Endothelial cell of umbilical vein (primary cell): ENCODE results near the gene SLC26A4. TPM values are rescaled to one million over a fixed set of nuclear protein-coding genes. Genes with fewer than 3 reads are reported as not detected.

Experiments
- BruUV-seq: library from RNA; stranded (reverse); fragments of 400-500 nt; replicated peaks from 2 replicates; lab custom pipeline; 2021; lab: Mats Ljungman, UMichigan
- CTCF ChIA-PET: fragments of 300-600, 350-600 bp; sonication (Branson Sonifier 250); formaldehyde crosslinking; loops from one replicate; lab custom pipeline; 2021; ENCODE audit warnings: antibody characterized with exemption, inconsistent platforms; lab: Charles Lee
- POLR2A ChIA-PET: fragments of 300-600, 350-600 bp; sonication (Branson Sonifier 250); formaldehyde crosslinking; loops from one replicate; lab custom pipeline; 2021; ENCODE audit warnings: antibody characterized with exemption, inconsistent platforms; lab: Charles Lee
- DNase-seq: peaks from one replicate; pipeline ENCODE4 v3.0.0-alpha.2; 2011; ENCODE audit warnings: low read depth, low spot score
- FAIRE-seq: peaks from 2 replicates; lab custom pipeline; 2011; peaks lifted over from hg19 to GRCh38; lab: Jason Lieb, UNC
- H2AFZ ChIP-seq: 2 replicates; pipeline ENCODE4 v1.6.0; 2012; ENCODE audit warnings: low read depth, low read length, control low read depth, inconsistent platforms
- H3K27ac ChIP-seq: 2 replicates; pipeline ENCODE4 v1.5.1; 2011; ENCODE audit warnings: low read depth, mild to moderate bottlenecking, control low read depth, low read length, moderate library complexity; ENCODE audit not compliant: insufficient read depth
- H3K27me3 ChIP-seq, 2 experiments: 2 replicates each; pipeline versions ENCODE4 v1.6.0 to v1.6.1; 2011; ENCODE audit warnings: low read length in 2 of 2, mixed read lengths in 1 of 2; ENCODE audit not compliant: control insufficient read depth in 2 of 2, insufficient read depth in 2 of 2
- H3K36me3 ChIP-seq, 2 experiments: 2 replicates in 1 of 2; 3 replicates in 1 of 2; pipeline ENCODE4 v1.5.1; 2011; ENCODE audit warnings: low read length in 2 of 2, mild to moderate bottlenecking in 1 of 2, moderate library complexity in 1 of 2; ENCODE audit not compliant: control insufficient read depth in 2 of 2, insufficient read depth in 2 of 2; ENCODE audit errors: extremely low read depth in 1 of 2
- H3K4me1 ChIP-seq: 3 replicates; pipeline ENCODE4 v1.5.1; 2011; ENCODE audit warnings: mild to moderate bottlenecking, low read length; ENCODE audit not compliant: control insufficient read depth, insufficient read depth; ENCODE audit errors: extremely low read depth
- H3K4me2 ChIP-seq: 2 replicates; pipeline ENCODE4 v1.6.1; 2011; ENCODE audit warnings: low read length, control low read depth, mixed read lengths; ENCODE audit not compliant: insufficient read depth
- H3K4me3 ChIP-seq, 3 experiments: fragments of 200-600 bp in 1 of 3; sonication (generic), shearing (Covaris generic) in 1 of 3; replicated peaks in 1 of 3; 2 replicates each; pipeline ENCODE4 v1.5.1; 2011 to 2016; ENCODE audit warnings: control low read depth in 3 of 3, low read length in 3 of 3, mild to moderate bottlenecking in 2 of 3, inconsistent platforms in 1 of 3, low read depth in 1 of 3, moderate library complexity in 1 of 3; ENCODE audit not compliant: insufficient read depth in 1 of 3
- H3K79me2 ChIP-seq: 2 replicates; pipeline ENCODE4 v1.6.0; 2012; ENCODE audit warnings: low read length, inconsistent platforms; ENCODE audit not compliant: control insufficient read depth, insufficient read depth
- H3K9ac ChIP-seq: replicated peaks from 2 replicates; pipeline ENCODE3; 2011; ENCODE audit warnings: low read length, control low read depth; ENCODE audit not compliant: insufficient read depth; ENCODE audit errors: extremely low read depth
- H3K9me1 ChIP-seq: replicated peaks from 3 replicates; pipeline ENCODE4 v1.6.0; 2011; ENCODE audit warnings: mild to moderate bottlenecking, low read length; ENCODE audit not compliant: control insufficient read depth, insufficient read depth; ENCODE audit errors: extremely low read depth
- H3K9me3 ChIP-seq: replicated peaks from 2 replicates; pipeline ENCODE4 v1.5.1; 2012; ENCODE audit warnings: low read length, inconsistent platforms; ENCODE audit not compliant: control insufficient read depth, insufficient read depth
- H4K20me1 ChIP-seq: replicated peaks from 2 replicates; pipeline ENCODE3; 2011; ENCODE audit warnings: mild to moderate bottlenecking, low read length; ENCODE audit not compliant: control insufficient read depth, insufficient read depth; ENCODE audit errors: extremely low read depth
- FOS ChIP-seq: IDR thresholded peaks from 2 replicates; pipeline ENCODE4 v1.6.1; 2011; ENCODE audit warnings: mild to moderate bottlenecking, low read length, moderate library complexity, borderline replicate concordance; ENCODE audit not compliant: insufficient read depth
- GATA2 ChIP-seq: IDR thresholded peaks from 2 replicates; pipeline ENCODE4 v1.7.0; 2011; ENCODE audit warnings: low read depth, mild to moderate bottlenecking, moderate library complexity, mixed read lengths, low read length; ENCODE audit not compliant: insufficient read length, insufficient read depth
- JUN ChIP-seq: IDR thresholded peaks from 2 replicates; pipeline ENCODE4 v1.6.1; 2011; ENCODE audit warnings: borderline replicate concordance, low read depth; ENCODE audit not compliant: insufficient read length, insufficient read depth
- MYC ChIP-seq: IDR thresholded peaks from one replicate; pipeline ENCODE4 v1.6.1; 2011; ENCODE audit warnings: mild to moderate bottlenecking, low read depth, low read length
- POLR2A ChIP-seq: IDR thresholded peaks from 2 replicates; pipeline ENCODE4 v1.6.1; 2012; ENCODE audit warnings: low read depth, mild to moderate bottlenecking, control low read depth, low read length
- dilution Hi-C: fragments of 300-500 bp; cut with MboI; formaldehyde crosslinking; loops from one replicate; pipeline ENCODE4 v1.15.0; 2019; ENCODE audit warnings: low sequenced_read_pairs; ENCODE audit not compliant: extremely low pct_ligation_motif_present
- intact Hi-C: fragments of 100-400 bp; cut with micrococcal nuclease; formaldehyde crosslinking; loops from one replicate; pipeline ENCODE4 v1.10.0; 2022
- polyA plus RNA-seq, 4 experiments: library from polyadenylated mRNA; depleted of rRNA in 3 of 4; stranded (reverse) in 3 of 4; unstranded in 1 of 4; fragments of >200 nt; gene quantifications; 2 replicates each; pipeline versions ENCODE4 v1.2.1 to v1.2.3, GENCODE V29; 2011 to 2012; ENCODE audit warnings: missing spikeins in 1 of 4
- total RNA-seq: library from RNA; stranded (reverse); gene quantifications from 2 replicates; pipeline ENCODE4 v1.2.3, GENCODE V29; 2021
- TF ChIP-seq, protein P1 (sequence below), 2 donors: IDR thresholded peaks; 1 replicate in 1 of 2; 2 replicates in 1 of 2; pipeline ENCODE4 v1.5.1; 2011; ENCODE audit warnings: low read length in 2 of 2, mild to moderate bottlenecking in 2 of 2, moderate library complexity in 2 of 2, control low read depth in 1 of 2, inconsistent platforms in 1 of 2, low read depth in 1 of 2; ENCODE audit not compliant: insufficient read depth in 1 of 2; ENCODE audit errors: extremely low read depth in 1 of 2
- TF ChIP-seq, protein P2 (sequence below): IDR thresholded peaks from 2 replicates; pipeline ENCODE4 v1.6.1; 2011; ENCODE audit not compliant: insufficient read depth, insufficient read length

SLC26A4 gene
- total and polyA plus RNA-seq, 2 donors (not counting 3 experiments of a cell fraction or from before 2014, with no cell fraction given) = 0.77 to 0.79 TPM

DNA sequence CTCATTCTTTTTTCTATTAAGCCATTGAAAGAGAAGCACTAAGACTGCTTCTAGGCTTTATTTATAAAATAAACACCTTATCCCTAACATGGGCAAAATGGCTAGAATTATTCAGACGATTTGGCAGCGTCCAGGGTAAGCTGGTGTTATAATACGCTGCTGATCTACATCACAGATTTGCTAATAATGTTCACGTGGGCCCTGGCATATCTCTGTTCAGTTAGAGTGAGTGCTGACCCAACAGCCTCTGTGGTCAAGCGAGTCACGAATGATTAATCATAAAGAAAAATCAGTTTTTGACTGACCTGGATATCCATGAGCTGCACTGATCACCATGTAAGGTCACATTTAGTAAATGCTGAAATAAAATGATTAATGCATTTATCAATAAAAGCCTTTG is 54.9 kb downstream of the SLC26A4 start:
- ChIA-PET POLR2A (no interaction called here), CTCF (no interaction called here)
- no peak overlapping the region for H3K27ac ChIP-seq
- H3K4me1 ChIP-seq = no peaks in the 10 kb centered on the region
- no peak overlapping the region for H3K9ac ChIP-seq
- no TSS peak for BruUV-seq
- TF ChIP-seq FOS (peak; percentile 48), GATA2 (peak; percentile 57), POLR2A (no peak)
- no peaks in the 10 kb centered on the region for H3K79me2 ChIP-seq
- no peaks in the 10 kb centered on the region for H3K36me3 ChIP-seq
- H3K9me3 ChIP-seq = no peaks in the 10 kb centered on the region
- no peaks in the 10 kb centered on the region for H3K9me1 ChIP-seq
- peak; percentile 12 for FAIRE-seq
- H3K27me3 ChIP-seq = no peaks in the 10 kb centered on the region
- no peaks in the 10 kb centered on the region for H4K20me1 ChIP-seq
- peak; percentile 12 for DNase-seq
- no peak overlapping the region for H3K4me2 ChIP-seq
- intact Hi-C loops (no loop called here), dilution Hi-C loops (no loop called here)
- no peak overlapping the region for H2AFZ ChIP-seq
- no peak overlapping the region for H3K4me3 ChIP-seq

DNA sequence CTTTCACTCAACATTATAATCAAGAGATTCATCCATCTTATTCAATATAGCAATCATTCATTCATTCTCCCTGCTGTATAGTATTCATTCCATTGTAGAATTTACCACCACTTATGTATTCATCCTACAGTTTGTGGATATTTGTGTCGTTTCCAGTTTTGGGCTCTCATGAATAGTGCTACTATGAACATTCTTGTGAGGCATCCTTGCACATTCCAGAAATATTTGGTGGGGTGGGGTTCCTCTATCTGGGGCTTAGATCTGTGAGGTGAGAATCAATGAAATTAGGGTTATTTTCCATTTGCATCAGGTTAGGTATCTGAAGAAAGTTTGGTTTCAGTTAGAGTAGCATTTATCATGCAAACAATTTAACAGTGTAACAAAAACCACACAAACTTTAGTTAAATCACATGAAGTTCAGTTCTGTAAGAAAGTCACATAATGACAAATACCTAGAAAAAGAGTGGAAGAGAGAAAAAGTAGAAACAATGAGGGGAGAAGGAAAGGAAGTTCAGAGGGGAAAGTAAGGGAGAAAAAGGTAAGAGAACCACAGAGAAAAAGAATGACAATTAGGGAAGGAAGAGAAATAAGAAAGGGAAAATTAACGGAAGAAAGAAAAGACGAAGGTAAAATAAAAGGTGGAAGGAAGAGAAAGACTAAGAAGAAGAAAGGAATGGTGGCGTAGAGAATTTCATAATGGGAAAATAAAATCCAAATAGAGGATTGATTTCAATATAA is 58.0 kb downstream of the SLC26A4 start:
- dilution Hi-C loops = no loop called here
- Histone ChIP-seq H3K9ac (no peak overlapping the region), H3K4me1 (no peaks in the 10 kb centered on the region), H3K9me3 (no peaks in the 10 kb centered on the region), H2AFZ (no peak overlapping the region), H3K27me3 (no peaks in the 10 kb centered on the region), H3K27ac (no peak overlapping the region), H3K4me3 (no peak overlapping the region), H3K4me2 (no peak overlapping the region), H3K36me3 (no peaks in the 10 kb centered on the region), H4K20me1 (no peaks in the 10 kb centered on the region), H3K79me2 (no peaks in the 10 kb centered on the region), H3K9me1 (no peaks in the 10 kb centered on the region)
- CTCF ChIA-PET = interaction anchor here (1.1 kb wide), 1 partner anchor 156 kb away, joined by 3 read pairs; no protein-coding TSS in a partner anchor
- DNase-seq (no peak), FAIRE-seq (no peak)
- intact Hi-C loops = no loop called here
- TF ChIP-seq, protein P1, sequence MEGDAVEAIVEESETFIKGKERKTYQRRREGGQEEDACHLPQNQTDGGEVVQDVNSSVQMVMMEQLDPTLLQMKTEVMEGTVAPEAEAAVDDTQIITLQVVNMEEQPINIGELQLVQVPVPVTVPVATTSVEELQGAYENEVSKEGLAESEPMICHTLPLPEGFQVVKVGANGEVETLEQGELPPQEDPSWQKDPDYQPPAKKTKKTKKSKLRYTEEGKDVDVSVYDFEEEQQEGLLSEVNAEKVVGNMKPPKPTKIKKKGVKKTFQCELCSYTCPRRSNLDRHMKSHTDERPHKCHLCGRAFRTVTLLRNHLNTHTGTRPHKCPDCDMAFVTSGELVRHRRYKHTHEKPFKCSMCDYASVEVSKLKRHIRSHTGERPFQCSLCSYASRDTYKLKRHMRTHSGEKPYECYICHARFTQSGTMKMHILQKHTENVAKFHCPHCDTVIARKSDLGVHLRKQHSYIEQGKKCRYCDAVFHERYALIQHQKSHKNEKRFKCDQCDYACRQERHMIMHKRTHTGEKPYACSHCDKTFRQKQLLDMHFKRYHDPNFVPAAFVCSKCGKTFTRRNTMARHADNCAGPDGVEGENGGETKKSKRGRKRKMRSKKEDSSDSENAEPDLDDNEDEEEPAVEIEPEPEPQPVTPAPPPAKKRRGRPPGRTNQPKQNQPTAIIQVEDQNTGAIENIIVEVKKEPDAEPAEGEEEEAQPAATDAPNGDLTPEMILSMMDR (IDR thresholded peaks at IDR 0.05; ENCODE audit: extremely low read depth in 1 of 2, insufficient read depth in 1 of 2, low read depth in 1 of 2, low read length in 2 of 2) = no peak
- TF ChIP-seq POLR2A = no peak
- TF ChIP-seq, protein P2, sequence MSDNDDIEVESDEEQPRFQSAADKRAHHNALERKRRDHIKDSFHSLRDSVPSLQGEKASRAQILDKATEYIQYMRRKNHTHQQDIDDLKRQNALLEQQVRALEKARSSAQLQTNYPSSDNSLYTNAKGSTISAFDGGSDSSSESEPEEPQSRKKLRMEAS = no peak
- no peak for TF ChIP-seq JUN
- no peak for TF ChIP-seq FOS
- TF ChIP-seq MYC = no peak
- POLR2A ChIA-PET = no interaction called here
- BruUV-seq = no TSS peak
